ENCODE measurements around the gene NTM.

NTM gene

GRCh38 chr11:131595797-131596196 lies 225.4 kb downstream of the NTM start:
- DNase-seq (ENCODE audit: low read depth in 3 of 3, low spot score in 1 of 3), result no peak

- no peak for DNase-seq (ENCODE audit: low read depth in 3 of 3, low spot score in 1 of 3)
These were observed 227.5 kb downstream of the NTM start for GRCh38 chr11:131597890-131598289.

- DNase-seq (ENCODE audit: low read depth in 3 of 3, low spot score in 1 of 3), result no peak
These were observed 227.9 kb downstream of the NTM start for GRCh38 chr11:131598305-131598704.

GRCh38 chr11:131599285-131599684 lies 228.9 kb downstream of the NTM start:
- no peak for DNase-seq (ENCODE audit: low read depth in 3 of 3, low spot score in 1 of 3)

GRCh38 chr11:131600628-131601027 lies 230.2 kb downstream of the NTM start:
- no peak for DNase-seq (ENCODE audit: low read depth in 3 of 3, low spot score in 1 of 3)

GRCh38 chr11:131601586-131601985 lies 231.2 kb downstream of the NTM start:
- no peak for DNase-seq (ENCODE audit: low read depth in 3 of 3, low spot score in 1 of 3)

- no peak for DNase-seq (ENCODE audit: low read depth in 3 of 3, low spot score in 1 of 3)
These were observed 232.0 kb downstream of the NTM start for GRCh38 chr11:131602431-131602830.

GRCh38 chr11:131606811-131607335 lies 236.5 kb downstream of the NTM start:
- DNase-seq (ENCODE audit: low read depth in 3 of 3, low spot score in 1 of 3), result no peak

GRCh38 chr11:131609337-131609736 lies 238.9 kb downstream of the NTM start:
- no peak for DNase-seq (ENCODE audit: low read depth in 3 of 3, low spot score in 1 of 3)

GRCh38 chr11:131609921-131610320 lies 239.5 kb downstream of the NTM start:
- DNase-seq (ENCODE audit: low read depth in 3 of 3, low spot score in 1 of 3), result no peak

- no peak for DNase-seq (ENCODE audit: low read depth in 3 of 3, low spot score in 1 of 3)
These were observed 240.9 kb downstream of the NTM start for GRCh38 chr11:131611322-131611721.

- DNase-seq (ENCODE audit: low read depth in 3 of 3, low spot score in 1 of 3), result no peak
These were observed 242.1 kb downstream of the NTM start for GRCh38 chr11:131612533-131612932.

GRCh38 chr11:131614631-131615030 lies 244.2 kb downstream of the NTM start:
- no peak for DNase-seq (ENCODE audit: low read depth in 3 of 3, low spot score in 1 of 3)

- DNase-seq (ENCODE audit: low read depth in 3 of 3, low spot score in 1 of 3), result no peak
These were observed 245.2 kb downstream of the NTM start for GRCh38 chr11:131615611-131616010.

GRCh38 chr11:131616481-131617140 lies 246.2 kb downstream of the NTM start:
- DNase-seq (ENCODE audit: low read depth in 3 of 3, low spot score in 1 of 3), result no peak

- DNase-seq (ENCODE audit: low read depth in 3 of 3, low spot score in 1 of 3), result no peak
These were observed 247.8 kb downstream of the NTM start for GRCh38 chr11:131618201-131618600.

GRCh38 chr11:131622193-131622592 lies 251.8 kb downstream of the NTM start:
- DNase-seq (ENCODE audit: low read depth in 3 of 3, low spot score in 1 of 3), result no peak

GRCh38 chr11:131624531-131624930 lies 254.1 kb downstream of the NTM start:
- DNase-seq (ENCODE audit: low read depth in 3 of 3, low spot score in 1 of 3), result no peak

- no peak for DNase-seq (ENCODE audit: low read depth in 3 of 3, low spot score in 1 of 3)
These were observed 256.4 kb downstream of the NTM start for GRCh38 chr11:131626788-131627187.

GRCh38 chr11:131628739-131629138 lies 258.3 kb downstream of the NTM start:
- no peak for DNase-seq (ENCODE audit: low read depth in 3 of 3, low spot score in 1 of 3)

GRCh38 chr11:131629925-131630540 lies 259.6 kb downstream of the NTM start:
- DNase-seq (ENCODE audit: low read depth in 3 of 3, low spot score in 1 of 3), result no peak

- no peak for DNase-seq (ENCODE audit: low read depth in 3 of 3, low spot score in 1 of 3)
These were observed 262.6 kb downstream of the NTM start for GRCh38 chr11:131632971-131633370.
